ENCODE results near the gene POMGNT1.

The POMGNT1 gene

GRCh38 chr1:46181343-46182260 is 16.6 kb downstream of the POMGNT1 start:
- DNase-seq = no peak

GRCh38 chr1:46180082-46180616 is 18.1 kb downstream of the POMGNT1 start:
- DNase-seq = peak; percentile 71

GRCh38 chr1:46179138-46180081 is 18.8 kb downstream of the POMGNT1 start:
- peak; percentile 90 for DNase-seq

GRCh38 chr1:46176211-46176865 is 21.9 kb downstream of the POMGNT1 start, which contains the start of gene P3R3URF:
TSS of gene P3R3URF (minus strand) at chr1:46176488. CDS start at chr1:46176471, 17 bp downstream.
- DNase-seq = no peak

DNA sequence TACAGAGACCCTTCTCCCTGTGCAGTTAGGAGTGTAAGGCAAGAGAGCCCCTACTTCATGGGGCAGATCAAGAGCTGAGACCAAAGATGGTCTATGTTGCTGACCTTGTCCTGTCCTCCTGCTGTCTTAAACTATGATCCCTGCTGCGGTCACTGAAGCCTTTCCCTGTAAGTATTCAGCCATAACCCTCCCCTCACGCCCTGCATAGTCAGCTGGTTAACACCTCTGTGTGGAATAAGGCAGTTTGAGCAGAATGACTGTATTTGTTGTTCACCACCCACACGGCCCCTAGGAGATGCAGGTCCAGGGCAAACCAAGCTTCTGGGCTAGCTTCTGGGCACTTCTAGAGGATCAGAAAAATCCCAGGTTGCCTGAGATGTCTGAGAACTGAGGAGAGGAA is 23.0 kb downstream of the POMGNT1 start:
- no peak for DNase-seq

GRCh38 chr1:46174448-46175231 is 23.6 kb downstream of the POMGNT1 start, which contains the start of gene TSPAN1:
TSS of gene TSPAN1 (plus strand) at chr1:46175087. CDS start at chr1:46181108, 6,021 bp downstream.
- DNase-seq = peak; percentile 59

DNA sequence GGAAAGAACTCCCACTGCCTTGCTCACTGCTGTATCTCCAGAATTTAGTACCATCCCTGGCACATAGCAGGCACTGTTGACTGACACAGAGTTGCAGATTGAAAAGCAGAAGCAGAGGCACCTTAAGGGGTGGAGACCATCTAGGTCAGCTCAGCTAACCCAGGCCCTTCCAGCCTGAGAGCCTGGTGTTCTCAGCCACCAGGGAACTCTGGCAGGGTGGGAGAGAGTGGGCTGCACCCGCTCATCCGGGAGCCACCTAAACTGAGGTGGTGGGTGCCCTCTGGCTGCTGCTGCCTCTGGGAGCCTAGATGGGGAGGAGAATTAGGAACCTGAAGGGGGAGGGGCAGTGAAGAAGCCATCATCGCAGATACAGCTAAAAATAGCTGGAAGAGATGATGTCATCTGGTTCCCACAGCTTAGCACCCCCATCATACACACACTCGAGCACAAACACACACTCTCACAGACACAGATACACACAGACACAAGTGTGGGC is 24.8 kb downstream of the POMGNT1 start:
- DNase-seq = peak; percentile 36

DNA sequence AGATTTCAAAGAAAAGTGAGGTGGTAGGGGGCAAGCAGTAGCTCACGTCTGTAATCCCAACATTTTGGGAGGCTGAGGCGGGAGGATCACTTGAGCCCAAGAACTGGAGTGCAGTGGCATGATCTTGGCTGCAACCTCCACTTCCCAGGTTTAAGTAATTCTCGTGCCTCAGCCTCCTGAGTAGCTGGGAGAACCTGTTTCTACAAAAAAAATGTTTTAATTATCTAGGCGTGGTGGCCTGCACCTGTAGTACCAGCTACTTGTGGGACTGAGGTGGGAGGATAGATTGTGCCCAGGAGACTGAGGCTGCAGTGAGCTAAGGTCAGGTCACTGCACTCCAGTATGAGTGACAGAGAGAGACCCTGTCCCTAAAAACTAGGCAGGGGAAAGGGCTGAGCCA is 25.9 kb downstream of the POMGNT1 start:
- no peak for DNase-seq

DNA sequence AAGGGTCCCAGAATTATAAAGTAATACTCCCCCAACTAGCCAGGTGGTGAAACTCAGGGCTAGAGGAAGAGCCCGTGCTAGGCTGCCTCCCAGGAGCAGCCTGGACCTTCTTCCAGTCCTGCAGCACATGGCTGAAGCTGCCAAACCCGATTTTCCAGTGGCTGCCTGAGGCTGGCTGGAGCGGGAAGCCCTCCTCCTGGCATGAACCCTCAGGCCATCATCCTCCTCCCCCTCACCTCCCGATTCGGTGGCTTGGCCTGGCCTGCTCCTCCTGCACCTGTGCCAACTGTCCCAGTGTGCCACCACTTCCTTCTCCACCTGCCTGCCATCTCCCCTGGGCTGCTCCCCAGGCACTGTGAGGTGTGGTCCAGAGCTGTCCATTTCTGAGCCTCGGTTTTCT is 26.4 kb downstream of the POMGNT1 start:
- no peak for DNase-seq

GRCh38 chr1:46171351-46171750 is 26.9 kb downstream of the POMGNT1 start:
- no peak for DNase-seq

DNA sequence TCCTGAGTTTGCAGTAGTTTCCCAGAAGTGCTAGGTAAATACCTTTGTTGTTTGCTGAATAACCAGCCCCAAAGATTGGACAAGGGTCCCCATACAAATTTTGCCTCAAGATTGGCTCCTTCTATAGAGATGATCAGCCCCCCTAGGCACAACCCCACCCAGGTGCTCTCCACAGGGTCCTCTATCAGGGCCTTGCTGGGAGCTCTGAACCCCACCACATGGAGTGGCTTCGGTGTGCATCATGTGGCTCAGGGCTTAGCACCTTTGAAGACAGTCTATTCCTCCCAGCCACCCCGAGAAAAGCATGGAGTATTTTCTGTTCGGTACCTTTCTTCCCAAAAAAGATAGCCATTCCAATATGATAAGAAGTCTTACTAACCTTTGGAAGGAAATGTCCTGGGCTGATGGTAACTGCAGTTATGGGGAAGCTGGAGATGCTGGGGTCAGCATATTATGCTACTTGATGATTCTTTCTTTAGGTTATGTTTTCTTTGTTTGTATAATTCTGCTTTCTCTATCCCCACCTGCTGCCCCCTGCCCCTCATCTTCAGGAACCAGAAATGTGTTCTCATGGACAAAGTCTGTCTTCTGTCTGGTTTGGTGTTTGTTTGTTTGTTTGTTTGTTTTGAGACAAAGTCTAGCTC is 28.3 kb downstream of the POMGNT1 start:
- no peak for DNase-seq

DNA sequence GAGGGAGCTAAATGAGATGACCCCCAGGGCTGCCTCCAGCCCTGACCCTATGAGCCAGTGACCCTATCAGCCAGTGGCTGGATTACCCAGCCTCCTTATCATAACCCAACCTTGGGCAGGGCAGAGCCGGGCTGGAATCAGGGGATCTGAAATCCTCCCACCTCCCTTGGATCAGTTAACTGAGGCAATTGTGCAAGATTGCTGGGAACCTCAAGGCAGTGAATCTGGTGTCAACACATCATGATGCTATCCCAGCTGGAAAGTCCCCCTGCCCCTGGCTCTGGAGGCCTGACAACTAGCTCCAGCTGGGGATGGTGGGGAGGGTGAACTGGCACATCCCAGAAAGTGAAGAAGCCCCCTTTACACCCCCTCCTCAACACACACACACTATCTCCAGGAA is 29.8 kb downstream of the POMGNT1 start:
- DNase-seq = no peak

- no peak for DNase-seq
These were observed 31.4 kb downstream of the POMGNT1 start for GRCh38 chr1:46166521-46167462.

DNA sequence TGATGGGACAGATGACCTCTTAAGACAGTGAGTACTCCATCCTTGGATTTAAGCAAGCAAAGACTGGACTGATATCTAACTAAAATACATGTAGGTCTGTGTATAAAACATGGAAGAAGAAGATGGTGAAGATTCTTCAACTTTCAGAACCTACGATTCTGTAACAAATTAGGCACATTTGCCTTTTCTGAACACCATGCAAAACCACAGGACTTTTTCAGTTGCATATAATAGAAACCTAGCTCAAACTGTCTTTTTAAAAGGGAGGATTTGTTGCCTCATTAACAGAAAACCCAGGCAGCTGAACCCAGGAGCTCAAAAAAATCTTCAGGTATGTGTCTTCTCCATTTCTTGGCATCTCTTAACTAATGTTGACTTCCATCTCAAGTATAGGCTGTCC is 38.0 kb downstream of the POMGNT1 start:
- DNase-seq = no peak

DNA sequence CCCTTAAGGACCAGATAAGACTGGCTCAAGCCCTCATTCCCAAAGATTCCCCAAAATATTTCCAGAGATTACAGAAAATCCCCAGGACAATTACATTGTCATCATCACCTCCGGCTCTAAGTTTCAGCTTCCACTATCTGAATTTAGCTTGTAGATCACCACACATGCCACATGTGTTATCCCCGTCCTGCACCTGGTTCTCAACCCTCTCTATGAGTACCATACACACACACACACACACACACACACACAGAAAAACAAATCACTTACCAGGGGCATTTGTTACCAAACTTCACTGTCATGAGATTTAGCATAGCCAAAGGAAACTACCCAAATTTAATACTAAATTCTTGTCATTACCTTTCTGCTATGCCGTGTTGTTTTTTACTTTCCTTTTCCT is 38.7 kb downstream of the POMGNT1 start:
- no peak for DNase-seq

DNA sequence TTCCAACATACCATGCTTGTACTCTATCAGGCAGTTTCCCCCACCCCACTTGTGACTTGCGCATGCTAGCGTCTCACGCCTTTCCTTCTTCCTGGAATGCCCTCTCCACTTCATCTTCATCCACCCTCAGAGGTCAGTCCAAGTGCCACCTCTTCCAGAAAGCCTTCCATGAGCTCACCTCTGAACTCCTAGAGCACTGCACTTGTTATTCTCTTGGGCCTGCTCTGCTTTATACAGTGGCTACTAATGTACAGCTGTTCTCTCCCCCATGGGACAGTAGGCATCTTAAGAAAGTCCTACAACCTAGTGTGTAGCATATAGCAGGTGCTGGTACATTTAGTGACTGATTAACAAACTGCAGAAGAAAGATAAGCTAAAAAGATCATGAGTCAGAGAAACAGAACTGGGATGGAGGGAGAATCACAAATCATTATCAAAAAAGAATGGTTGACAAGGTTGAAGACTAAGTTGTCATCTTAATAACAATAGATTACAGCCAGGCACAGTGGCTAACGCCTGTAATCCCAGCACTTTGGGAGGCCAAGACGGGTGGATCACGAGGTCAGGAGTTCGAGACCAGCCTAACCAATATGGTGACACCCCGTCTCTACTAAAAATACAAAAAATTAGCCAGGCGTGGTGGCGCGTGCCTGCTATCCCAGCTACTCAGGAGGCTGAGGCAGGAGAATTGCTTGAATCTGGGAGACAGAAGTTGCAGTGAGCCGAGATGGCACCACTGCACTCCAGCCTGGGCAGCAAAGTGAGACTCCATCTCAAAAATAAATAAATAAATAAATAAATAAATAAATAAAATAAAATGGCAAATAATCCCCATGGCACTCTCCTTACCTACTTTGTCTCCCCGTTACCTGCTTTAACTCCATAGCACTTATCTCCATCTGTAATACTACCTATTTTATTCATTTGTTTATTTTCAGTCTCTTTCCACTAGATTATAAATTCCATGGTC is 39.6 kb downstream of the POMGNT1 start:
- DNase-seq = no peak

- no peak for DNase-seq
These were observed 40.3 kb downstream of the POMGNT1 start for GRCh38 chr1:46157916-46158311.

GRCh38 chr1:46153732-46154131 is 44.5 kb downstream of the POMGNT1 start:
- DNase-seq = no peak

GRCh38 chr1:46153228-46153627 is 45.0 kb downstream of the POMGNT1 start:
- DNase-seq = no peak

Data from NCI-H2107 (cell line).